ENCODE results near the gene UMPS. TPM values are rescaled to one million over a fixed set of nuclear protein-coding genes. Genes with fewer than 3 reads are reported as not detected.

Gene UMPS
- total RNA-seq, 1 experiment from 2014 or later, result 45.4 TPM

GRCh38 chr3:124767264-124767663 is 37.0 kb downstream of the UMPS start (continued):
- TF ChIP-seq ERG (CRISPR knock-in tag; IDR thresholded peaks at IDR 0.05), result no peak
- no peak for TF ChIP-seq KAT7 (CRISPR knock-in tag; IDR thresholded peaks at IDR 0.05; ENCODE audit: borderline replicate concordance)
- no peak for TF ChIP-seq ZBTB43 (CRISPR knock-in tag; IDR thresholded peaks at IDR 0.05)

GRCh38 chr3:124767691-124768090 is 37.4 kb downstream of the UMPS start:
- TF ChIP-seq CDX4 (CRISPR knock-in tag; IDR thresholded peaks at IDR 0.05; ENCODE audit: borderline replicate concordance) (no peak), ELF4 (CRISPR knock-in tag; IDR thresholded peaks at IDR 0.05; ENCODE audit: low read depth) (no peak), ZBTB43 (CRISPR knock-in tag; IDR thresholded peaks at IDR 0.05) (no peak), PREB (CRISPR knock-in tag; IDR thresholded peaks at IDR 0.05; ENCODE audit: borderline replicate concordance) (no peak), TCF7 (CRISPR knock-in tag; IDR thresholded peaks at IDR 0.05; ENCODE audit: low read depth) (no peak), AFF4 (CRISPR knock-in tag; IDR thresholded peaks at IDR 0.05; ENCODE audit: borderline replicate concordance) (no peak), ZMAT4 (CRISPR knock-in tag; IDR thresholded peaks at IDR 0.05) (no peak), ZNF232 (CRISPR knock-in tag; IDR thresholded peaks at IDR 0.05) (no peak), SMAD4 (CRISPR knock-in tag; IDR thresholded peaks at IDR 0.05) (no peak), IRF1 (CRISPR knock-in tag; IDR thresholded peaks at IDR 0.05) (no peak), TEAD1 (CRISPR knock-in tag; IDR thresholded peaks at IDR 0.05) (no peak)
- DNase-seq (ENCODE audit: low spot score) (no peak), ATAC-seq (no peak)
- Mint-ChIP-seq H3K4me1 (peaks cover 5% of the 10 kb centered on the region), H3K9me3 (no peaks in the 10 kb centered on the region), H3K27ac (peak overlapping the region; percentile 26; the same call in 1 of the 2 replicates), H3K36me3 (peaks cover 86% of the 10 kb centered on the region), H3K4me3 (no peak overlapping the region), H3K27me3 (ENCODE audit: low read depth) (no peaks in the 10 kb centered on the region)
- CTCF ChIA-PET, result no interaction called here
- POLR2A ChIA-PET, result interaction anchor here (0.6 kb wide), 1 partner anchor 224 kb away, joined by 4 read pairs; no protein-coding TSS in a partner anchor

All from WTC11 (cell line).